Neutrophil (primary cell): Measurements from ENCODE around the gene RALGDS.

Experiments used
- H3K27ac ChIP-seq: fragments of 200-600 bp; sonication (generic); 2 replicates; pipeline ENCODE4 v1.5.1; 2016; ENCODE audit warnings: mild to moderate bottlenecking, moderate library complexity
- H3K27me3 ChIP-seq: fragments of 200-600 bp; sonication (generic); 2 replicates; pipeline ENCODE4 v1.6.0; 2016; ENCODE audit warnings: mild to moderate bottlenecking
- H3K36me3 ChIP-seq: fragments of 200-600 bp; sonication (generic); 2 replicates; pipeline ENCODE4 v1.5.1; 2017
- H3K4me1 ChIP-seq, 2 experiments: fragments of 200-600 bp in 1 of 2; sonication (generic) in 1 of 2; 1 replicate in 1 of 2; 2 replicates in 1 of 2; pipeline versions ENCODE4 v1.5.1 to v1.6.1; 2013 to 2016; ENCODE audit warnings: low read depth in 1 of 2, low read length in 1 of 2, mild to moderate bottlenecking in 1 of 2, moderate library complexity in 1 of 2; ENCODE audit not compliant: control insufficient read depth in 1 of 2, insufficient read depth in 1 of 2
- H3K4me3 ChIP-seq, 2 experiments: fragments of 200-600 bp in 1 of 2; sonication (generic) in 1 of 2; 1 replicate in 1 of 2; 2 replicates in 1 of 2; pipeline ENCODE4 v1.5.1; 2013 to 2016; ENCODE audit warnings: low read depth in 1 of 2, low read length in 1 of 2, mild to moderate bottlenecking in 1 of 2, moderate library complexity in 1 of 2
- H3K9me3 ChIP-seq: fragments of 200-600 bp; sonication (generic); 2 replicates; pipeline ENCODE4 v1.5.1; 2016
- CTCF ChIP-seq: fragments of 200-600 bp; sonication (generic); IDR thresholded peaks from 2 replicates; pipeline ENCODE4 v1.5.1; 2016; ENCODE audit warnings: antibody characterized with exemption

Gene RALGDS

DNA sequence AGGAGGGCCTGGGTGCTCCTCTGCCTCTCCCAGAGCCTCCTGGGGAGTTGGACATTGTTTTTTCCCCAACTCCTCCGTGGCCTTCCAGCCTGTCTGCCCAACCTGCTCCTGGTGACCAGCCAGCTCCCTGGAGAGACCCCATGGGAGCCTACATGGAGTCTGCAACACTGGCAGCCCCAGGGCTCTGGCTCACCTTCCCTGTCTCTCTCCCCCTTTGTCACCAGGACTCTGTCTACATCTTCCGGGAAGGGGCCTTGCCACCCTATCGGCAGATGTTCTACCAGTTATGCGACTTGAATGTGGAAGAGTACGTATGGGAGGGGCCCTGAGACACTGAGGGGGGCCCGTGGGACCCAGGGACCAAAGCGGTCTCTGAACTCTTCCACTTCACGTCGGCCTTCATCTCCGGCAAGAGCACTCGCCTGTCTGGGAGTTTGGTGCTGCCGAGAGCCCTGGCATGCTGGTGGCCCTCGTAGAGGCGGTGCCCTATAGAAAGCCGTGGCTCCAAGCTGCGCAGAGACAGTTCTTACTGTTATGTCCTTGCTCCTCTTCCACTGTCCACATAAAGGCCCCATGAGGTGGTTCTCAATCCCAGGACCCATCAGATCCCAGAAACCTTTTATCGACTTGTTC, 65.1 kb downstream of the RALGDS start:
- peaks cover 5% of the 10 kb centered on the region for H3K27me3 ChIP-seq
- peaks cover 77% of the 10 kb centered on the region for H3K36me3 ChIP-seq
- no peak overlapping the region for H3K4me3 ChIP-seq
- no peak for TF ChIP-seq CTCF
- no peaks in the 10 kb centered on the region for H3K4me1 ChIP-seq
- H3K9me3 ChIP-seq: no peaks in the 10 kb centered on the region
- H3K27ac ChIP-seq: no peak overlapping the region

DNA sequence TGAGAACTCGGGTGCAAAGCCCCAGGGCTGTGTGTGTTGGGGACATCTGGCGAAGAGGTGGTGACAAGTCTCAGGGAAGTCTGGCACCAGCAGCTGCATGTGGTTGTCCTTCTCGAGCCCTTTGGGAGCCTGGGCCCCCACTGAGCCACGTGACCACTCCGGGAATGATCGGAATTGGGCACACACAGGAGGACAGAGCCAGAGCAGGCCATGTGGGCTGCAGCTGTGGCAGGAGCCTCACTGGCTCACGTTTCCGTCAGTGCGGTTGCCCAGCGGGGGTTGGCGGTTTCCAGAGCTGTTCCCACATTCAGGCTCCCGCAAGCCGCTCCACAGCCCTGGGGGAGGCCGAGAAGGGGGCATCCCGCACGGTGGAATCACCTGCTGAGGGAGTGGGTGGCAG, 66.1 kb downstream of the RALGDS start:
- Histone ChIP-seq H3K4me3 (no peak overlapping the region), H3K9me3 (no peaks in the 10 kb centered on the region), H3K27me3 (no peaks in the 10 kb centered on the region), H3K4me1 (no peaks in the 10 kb centered on the region), H3K36me3 (peaks cover 87% of the 10 kb centered on the region), H3K27ac (no peak overlapping the region)
- TF ChIP-seq CTCF: no peak

DNA sequence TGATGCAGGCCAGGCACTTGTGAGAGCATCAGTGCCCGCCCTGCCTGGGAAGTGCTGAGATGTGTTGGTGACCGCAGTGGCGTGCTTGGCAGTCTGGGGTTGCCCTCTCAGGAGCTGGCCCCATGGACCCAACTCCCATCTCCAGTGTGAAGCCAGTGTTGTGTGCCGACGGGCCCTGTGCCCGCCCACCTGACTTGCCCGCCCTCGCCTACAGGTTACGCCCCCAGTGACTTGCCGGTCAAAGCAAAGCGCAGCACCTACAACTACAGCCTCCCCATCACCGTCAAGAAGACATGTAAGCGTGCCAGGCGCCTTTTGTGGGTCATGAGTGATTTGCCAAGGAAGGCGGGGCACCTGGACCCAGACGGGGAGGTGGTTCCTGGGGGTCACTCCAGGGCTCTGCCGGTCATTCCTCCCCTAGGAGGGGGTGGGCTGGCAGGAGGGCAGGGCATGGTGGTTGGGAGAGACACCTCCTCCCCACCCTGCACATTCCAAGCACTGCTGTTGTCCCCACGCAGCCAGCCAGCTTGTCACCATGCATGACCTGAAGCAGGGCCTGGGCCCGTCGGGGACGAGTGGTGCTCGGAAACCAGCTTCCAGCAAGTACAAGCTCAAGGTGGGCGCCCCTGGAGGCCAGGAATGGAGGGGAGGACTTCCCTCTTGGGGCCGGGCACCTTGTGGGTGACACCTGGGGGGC, 66.7 kb downstream of the RALGDS start:
- Histone ChIP-seq H3K27ac (no peak overlapping the region), H3K36me3 (peaks cover 93% of the 10 kb centered on the region)
- no peak for TF ChIP-seq CTCF

DNA sequence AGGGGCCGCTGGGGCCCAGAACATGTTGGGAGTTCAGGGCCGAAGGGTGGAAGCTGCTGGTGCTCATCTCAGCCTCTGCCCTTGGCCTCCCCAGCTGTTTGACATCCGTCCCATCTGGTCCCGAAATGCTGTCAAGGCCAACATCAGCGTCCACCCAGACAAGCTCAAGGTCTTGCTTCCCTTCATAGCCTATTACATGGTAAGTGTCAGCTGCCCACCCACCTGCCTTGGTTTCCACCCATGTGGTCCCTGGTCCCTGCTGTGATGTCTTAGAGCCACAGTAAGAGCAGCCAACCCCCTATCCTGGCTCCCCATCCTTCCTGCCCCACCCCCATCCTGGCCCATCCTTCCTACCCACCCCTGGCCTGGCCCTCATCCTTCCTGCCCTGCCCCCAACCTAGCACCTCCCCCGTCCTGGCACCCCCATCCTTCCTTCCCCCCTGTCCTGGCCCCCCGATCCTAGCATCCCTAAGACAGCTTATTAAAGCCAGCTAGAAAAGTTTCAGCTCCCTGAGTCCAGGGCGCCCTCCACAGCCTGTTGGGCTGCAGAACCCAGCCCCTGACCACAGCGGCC, 69.0 kb downstream of the RALGDS start:
- H3K27me3 ChIP-seq: no peaks in the 10 kb centered on the region
- H3K9me3 ChIP-seq: no peaks in the 10 kb centered on the region
- no peaks in the 10 kb centered on the region for H3K4me1 ChIP-seq
- no peak overlapping the region for H3K4me3 ChIP-seq
- TF ChIP-seq CTCF: no peak
- H3K27ac ChIP-seq: no peak overlapping the region
- peaks cover 98% of the 10 kb centered on the region for H3K36me3 ChIP-seq

More for the DNA sequence above, 66.7 kb downstream of the RALGDS start:
- no peak overlapping the region for H3K4me3 ChIP-seq
- no peaks in the 10 kb centered on the region for H3K9me3 ChIP-seq
- no peaks in the 10 kb centered on the region for H3K27me3 ChIP-seq
- H3K4me1 ChIP-seq: no peaks in the 10 kb centered on the region

- TF ChIP-seq CTCF: no peak
- Histone ChIP-seq H3K4me3 (no peak overlapping the region), H3K4me1 (no peaks in the 10 kb centered on the region), H3K27me3 (no peaks in the 10 kb centered on the region), H3K36me3 (peaks cover 98% of the 10 kb centered on the region), H3K27ac (no peak overlapping the region), H3K9me3 (no peaks in the 10 kb centered on the region)
Observed at GRCh38 chr9:133051281-133051900, 69.6 kb downstream of the RALGDS start.
